Activated CD4-positive, alpha-beta T cell treated with anti-CD3 and anti-CD28 coated beads, Interleukin-2, amount 50 U/mL, for 24 hours (primary cell): ENCODE results near the gene HELB.

Source experiments
- DNase-seq, 2 donors: peaks; one replicate each; pipeline ENCODE4 v3.0.0-alpha.2; 2020; ENCODE audit warnings: low read depth in 1 of 2, low spot score in 1 of 2

The HELB gene

DNA sequence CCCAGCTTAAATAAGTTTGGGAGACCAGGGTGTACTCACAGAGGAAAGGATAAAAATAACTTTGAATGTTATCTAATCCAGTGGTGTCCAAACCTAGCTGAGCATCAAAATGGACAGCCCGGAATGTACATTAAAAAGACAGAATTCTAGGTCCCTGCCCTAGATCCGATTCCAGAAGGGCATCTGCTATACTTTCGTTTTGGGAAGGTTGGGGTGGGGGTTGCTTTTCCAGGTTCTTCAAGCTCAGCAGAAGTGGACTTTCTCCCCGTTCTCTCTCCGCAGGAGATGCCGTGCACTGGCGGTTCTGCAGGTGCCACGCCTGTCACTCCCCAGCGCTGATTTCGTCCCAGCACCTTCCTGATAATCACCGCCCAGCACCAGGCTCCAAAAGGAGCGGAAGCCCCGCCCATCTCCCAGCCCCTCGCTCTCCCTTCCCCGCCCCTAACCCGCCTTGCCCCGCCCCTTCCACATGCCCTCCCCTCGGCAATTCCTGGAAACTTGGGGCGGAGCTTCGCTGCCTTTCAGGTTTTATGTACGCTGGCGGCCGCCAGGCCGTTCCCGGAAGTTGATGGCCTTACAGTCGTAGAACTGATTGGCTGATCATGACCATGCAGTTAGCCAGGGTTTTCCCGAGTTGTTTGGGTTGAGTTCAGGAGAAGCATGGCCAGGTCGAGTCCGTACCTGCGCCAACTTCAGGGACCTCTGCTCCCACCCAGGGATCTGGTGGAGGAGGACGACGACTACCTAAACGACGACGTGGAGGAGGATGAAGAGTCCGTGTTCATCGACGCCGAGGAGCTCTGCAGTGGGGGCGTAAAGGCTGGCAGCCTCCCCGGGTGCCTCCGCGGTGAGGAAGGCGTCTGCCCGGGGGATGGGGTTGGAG lies at the start of gene HELB:
Gene HELB, plus strand, starts transcription at position 550 of the 883 bp plus-strand sequence. Its CDS starts 111 bp downstream, at position 661.
- DNase-seq = peak; percentile 94 to 97

DNA sequence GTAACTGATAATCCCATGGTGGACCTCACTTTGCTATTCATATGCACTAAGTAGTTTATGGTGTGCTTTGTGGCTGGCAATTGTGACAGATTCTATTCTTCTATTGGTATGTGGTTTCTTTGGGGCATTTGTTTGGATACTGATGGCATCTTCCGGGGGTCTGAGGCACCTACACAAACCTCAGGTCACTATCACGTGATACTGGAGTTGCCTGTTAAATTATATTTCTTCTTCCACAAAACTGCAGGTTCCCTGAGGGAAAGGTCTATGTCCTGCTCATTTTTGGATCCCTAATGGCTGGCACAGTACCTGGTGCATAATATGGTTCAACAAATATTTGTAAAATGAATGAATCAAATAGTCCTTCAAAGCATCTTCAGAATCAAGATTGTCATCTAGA lies 49.5 kb upstream of the HELB start:
- DNase-seq = no peak

DNA sequence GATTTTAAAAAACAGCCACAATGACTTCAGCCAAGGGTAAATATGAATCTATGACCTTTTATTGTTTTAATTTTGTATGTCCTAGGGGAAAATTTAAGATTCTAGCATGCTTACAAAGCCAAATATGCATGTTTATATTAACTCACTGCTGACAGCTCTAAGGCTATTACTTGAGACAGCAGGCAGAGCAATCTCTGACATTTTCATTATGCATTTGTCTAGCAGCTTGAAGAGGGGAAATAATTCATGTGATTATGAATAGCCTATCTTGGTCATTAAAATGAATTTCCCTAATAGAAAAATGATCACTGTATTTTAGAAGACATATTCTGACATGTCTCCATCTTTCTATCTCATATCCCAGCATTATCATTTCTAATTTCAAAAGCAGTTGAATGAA lies 46.6 kb upstream of the HELB start:
- no peak for DNase-seq

DNA sequence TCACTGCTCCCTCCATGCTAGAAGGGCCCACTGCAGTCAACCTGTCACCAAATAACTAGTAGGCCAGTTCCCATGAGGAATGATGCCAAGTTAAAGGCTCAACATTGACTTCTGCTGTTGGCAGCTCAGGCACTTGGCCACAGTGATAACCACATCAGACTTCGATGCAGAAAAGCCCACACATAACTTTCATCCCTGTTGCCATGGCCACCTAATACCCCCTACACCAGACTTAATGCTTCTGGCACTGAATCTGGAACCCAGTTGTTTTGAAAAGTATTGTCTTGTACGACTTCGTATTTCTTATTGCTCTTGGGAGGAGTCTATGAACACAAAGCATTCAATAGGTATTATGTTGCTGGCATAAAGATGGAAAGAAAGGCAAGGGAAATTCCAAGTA lies 44.3 kb upstream of the HELB start:
- no peak for DNase-seq

- DNase-seq = no peak
Measured at GRCh38 chr12:66262737-66263136, 39.6 kb upstream of the HELB start.

DNA sequence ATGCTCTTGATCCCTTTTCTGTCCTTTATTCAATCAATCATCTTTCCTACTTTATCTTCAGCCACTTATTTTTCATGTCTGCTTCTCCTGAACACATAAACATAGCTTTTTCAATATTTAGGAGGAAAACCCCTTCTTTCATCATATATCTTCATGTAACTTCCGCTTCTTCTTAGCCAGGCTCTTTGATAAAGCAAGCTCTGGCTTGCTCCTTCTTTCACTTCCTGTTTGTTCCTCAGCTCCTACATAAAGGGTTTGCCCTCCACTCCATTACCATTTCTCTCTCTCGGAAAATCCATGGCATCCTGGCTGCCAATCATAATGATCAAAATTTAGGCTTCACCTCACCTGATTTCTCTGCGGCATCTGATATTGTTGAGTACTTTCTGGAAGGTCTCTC lies 33.7 kb upstream of the HELB start:
- DNase-seq = no peak

DNA sequence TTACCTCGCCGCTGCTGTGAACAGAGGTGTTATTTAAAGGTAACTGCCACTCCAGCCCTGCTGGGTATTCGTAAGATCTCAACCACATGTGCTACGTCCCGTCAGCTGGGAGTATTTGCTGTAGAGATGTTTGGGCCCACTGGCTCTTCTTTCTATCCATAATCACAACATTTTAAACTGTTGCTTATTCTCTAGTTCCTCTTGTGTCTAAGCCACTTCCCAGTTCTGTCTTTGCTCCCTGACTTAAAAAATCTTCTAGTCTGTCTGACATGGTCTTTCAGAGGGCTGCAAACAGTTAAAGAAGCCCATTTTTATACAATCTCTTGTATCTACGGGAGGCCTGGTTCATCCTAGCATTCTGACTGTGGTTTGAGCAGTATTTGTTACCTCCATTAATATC lies 33.2 kb upstream of the HELB start:
- DNase-seq = no peak

- no peak for DNase-seq
Measured at GRCh38 chr12:66269757-66270383, 32.4 kb upstream of the HELB start.

DNA sequence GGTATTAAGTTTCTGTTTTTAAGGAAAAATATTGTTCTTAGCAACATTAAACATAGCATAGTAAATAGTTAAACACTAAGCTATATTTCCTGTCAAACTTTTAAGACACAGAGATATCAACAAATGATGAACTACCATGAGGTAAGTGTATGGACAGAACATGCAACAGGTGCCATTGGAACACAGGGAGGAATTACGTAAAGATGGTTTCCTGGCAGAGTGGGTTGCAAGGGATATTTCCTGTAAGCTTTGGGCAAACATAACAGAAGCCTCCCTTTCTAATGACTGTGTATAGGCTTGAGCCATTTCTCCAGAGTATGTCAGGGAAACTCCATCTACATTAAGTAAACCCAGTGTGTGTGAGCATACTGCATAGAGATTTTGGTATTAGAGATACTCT lies 31.7 kb upstream of the HELB start:
- DNase-seq = no peak

- DNase-seq = no peak
Measured at GRCh38 chr12:66272650-66273049, 29.6 kb upstream of the HELB start.

- DNase-seq = no peak
Measured at GRCh38 chr12:66273147-66273546, 29.1 kb upstream of the HELB start.

DNA sequence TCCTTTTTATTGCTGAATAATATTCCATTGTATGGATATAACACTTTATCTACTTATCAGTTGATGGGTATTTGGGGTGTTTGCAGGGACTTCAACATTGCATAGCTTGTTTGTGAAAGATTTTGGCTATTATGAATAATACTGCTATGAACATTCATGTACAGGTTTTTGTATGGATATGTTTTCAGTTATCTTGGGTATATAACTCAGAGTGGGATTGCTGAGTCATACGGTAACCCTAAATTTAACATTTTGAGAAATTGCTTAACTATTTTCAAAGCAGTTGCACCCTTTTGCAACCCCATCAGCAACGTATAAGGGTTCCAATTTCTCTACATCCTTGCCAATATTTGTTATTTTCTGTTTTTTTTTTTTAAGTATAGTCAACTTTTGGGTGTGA lies 27.3 kb upstream of the HELB start:
- DNase-seq = no peak

GRCh38 chr12:66279123-66279712 lies 23.1 kb upstream of the HELB start:
- DNase-seq = no peak

- no peak for DNase-seq
Measured at GRCh38 chr12:66280561-66280960, 21.7 kb upstream of the HELB start.

- DNase-seq = no peak
Measured at GRCh38 chr12:66282244-66282643, 20.0 kb upstream of the HELB start.

GRCh38 chr12:66287275-66287674 lies 15.0 kb upstream of the HELB start:
- no peak for DNase-seq

- DNase-seq = peak in 1 of 2 donors; percentile 51
Measured at GRCh38 chr12:66288121-66288520, 14.2 kb upstream of the HELB start.

GRCh38 chr12:66289485-66289884 lies 12.8 kb upstream of the HELB start:
- no peak for DNase-seq

GRCh38 chr12:66290716-66291200 lies 11.5 kb upstream of the HELB start:
- no peak for DNase-seq

GRCh38 chr12:66296176-66296683 lies 6.1 kb upstream of the HELB start:
- DNase-seq = no peak

- DNase-seq = no peak
Measured at GRCh38 chr12:66297080-66297479, 5.2 kb upstream of the HELB start.

GRCh38 chr12:66297923-66298322 lies 4.4 kb upstream of the HELB start:
- no peak for DNase-seq
